DND-41 (cell line): Measurements from ENCODE around the gene MACC1.

Source experiments
- ATAC-seq: fragments of 200-7000 bp; cut with Tn5 transposase; 3 replicates; pipeline ENCODE4 v1.9.1; 2021; ENCODE audit warnings: low read depth; ENCODE audit not compliant: insufficient read depth
- DNase-seq: peaks from one replicate; pipeline ENCODE4 v3.0.0-alpha.2; 2020
- H2AFZ ChIP-seq: 2 replicates; pipeline ENCODE4 v1.6.0; 2012; ENCODE audit warnings: low read depth, low read length
- H3K27ac ChIP-seq: 2 replicates; pipeline ENCODE4 v1.5.1; 2012; ENCODE audit warnings: low read length, inconsistent platforms
- H3K27me3 ChIP-seq: fragments of 200-600 bp; sonication (generic); 2 replicates; pipeline ENCODE4 v1.6.0; 2012; ENCODE audit warnings: low read length, mild to moderate bottlenecking, inconsistent platforms; ENCODE audit not compliant: insufficient read depth, poor library complexity
- H3K36me3 ChIP-seq: 2 replicates; pipeline ENCODE4 v1.5.1; 2012; ENCODE audit warnings: low read length, inconsistent platforms; ENCODE audit not compliant: insufficient read depth
- H3K4me1 ChIP-seq: 2 replicates; pipeline ENCODE4 v1.5.1; 2012; ENCODE audit warnings: mild to moderate bottlenecking, low read length; ENCODE audit not compliant: insufficient read depth
- H3K4me2 ChIP-seq: 2 replicates; pipeline ENCODE4 v1.6.0; 2012; ENCODE audit warnings: mild to moderate bottlenecking, moderate library complexity, low read length, inconsistent platforms; ENCODE audit not compliant: insufficient read depth
- H3K4me3 ChIP-seq, 2 experiments: fragments of 200-600 bp in 1 of 2; shearing (Covaris generic) in 1 of 2; 2 replicates each; pipeline ENCODE4 v1.5.1; 2012 to 2016; ENCODE audit warnings: inconsistent platforms in 2 of 2, low read length in 2 of 2, mild to moderate bottlenecking in 2 of 2, low read depth in 1 of 2, moderate library complexity in 1 of 2
- H3K79me2 ChIP-seq: 2 replicates; pipeline ENCODE4 v1.6.0; 2012; ENCODE audit warnings: low read length, inconsistent platforms; ENCODE audit not compliant: insufficient read depth
- H3K9ac ChIP-seq: 2 replicates; pipeline ENCODE4 v1.6.0; 2012; ENCODE audit warnings: low read depth, mild to moderate bottlenecking, inconsistent platforms, low read length, moderate library complexity
- H3K9me3 ChIP-seq: 2 replicates; pipeline ENCODE4 v1.5.1; 2012; ENCODE audit warnings: low read length, moderate library complexity, mild to moderate bottlenecking, inconsistent platforms; ENCODE audit not compliant: insufficient read depth, severe bottlenecking
- H4K20me1 ChIP-seq: 2 replicates; pipeline ENCODE4 v1.6.0; 2012; ENCODE audit warnings: low read length; ENCODE audit not compliant: insufficient read depth
- EZH2 ChIP-seq: IDR thresholded peaks from 3 replicates; pipeline ENCODE4 v1.6.1; 2012; ENCODE audit warnings: borderline replicate concordance, low read depth, mild to moderate bottlenecking, moderate library complexity, low read length, inconsistent platforms; ENCODE audit not compliant: severe bottlenecking
- TF ChIP-seq, protein P1 (sequence below): IDR thresholded peaks from 2 replicates; pipeline ENCODE4 v1.5.1; 2012; ENCODE audit warnings: borderline replicate concordance, low read length, moderate library complexity, mild to moderate bottlenecking; ENCODE audit not compliant: poor library complexity, severe bottlenecking; ENCODE audit errors: extremely low read depth

The MACC1 gene

DNA sequence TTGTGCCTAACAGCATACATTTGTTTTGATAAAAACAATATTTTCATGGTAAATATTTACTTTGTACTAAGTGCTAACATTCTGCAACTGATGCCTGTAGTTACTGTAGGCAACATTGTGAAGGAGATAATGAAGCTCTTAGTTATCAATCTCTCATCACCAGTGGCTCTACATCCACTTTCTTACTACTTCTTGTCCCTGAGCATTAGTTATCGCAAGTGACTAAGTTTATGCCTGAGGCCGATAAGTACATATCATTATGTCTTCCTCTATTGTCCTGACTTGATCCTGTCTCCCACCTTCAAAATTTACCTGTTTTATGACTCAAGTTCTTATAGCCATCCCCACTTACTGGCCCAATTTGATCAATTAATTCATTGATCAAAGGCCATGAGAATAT is 63.6 kb downstream of the MACC1 start:
- TF ChIP-seq, protein P1, sequence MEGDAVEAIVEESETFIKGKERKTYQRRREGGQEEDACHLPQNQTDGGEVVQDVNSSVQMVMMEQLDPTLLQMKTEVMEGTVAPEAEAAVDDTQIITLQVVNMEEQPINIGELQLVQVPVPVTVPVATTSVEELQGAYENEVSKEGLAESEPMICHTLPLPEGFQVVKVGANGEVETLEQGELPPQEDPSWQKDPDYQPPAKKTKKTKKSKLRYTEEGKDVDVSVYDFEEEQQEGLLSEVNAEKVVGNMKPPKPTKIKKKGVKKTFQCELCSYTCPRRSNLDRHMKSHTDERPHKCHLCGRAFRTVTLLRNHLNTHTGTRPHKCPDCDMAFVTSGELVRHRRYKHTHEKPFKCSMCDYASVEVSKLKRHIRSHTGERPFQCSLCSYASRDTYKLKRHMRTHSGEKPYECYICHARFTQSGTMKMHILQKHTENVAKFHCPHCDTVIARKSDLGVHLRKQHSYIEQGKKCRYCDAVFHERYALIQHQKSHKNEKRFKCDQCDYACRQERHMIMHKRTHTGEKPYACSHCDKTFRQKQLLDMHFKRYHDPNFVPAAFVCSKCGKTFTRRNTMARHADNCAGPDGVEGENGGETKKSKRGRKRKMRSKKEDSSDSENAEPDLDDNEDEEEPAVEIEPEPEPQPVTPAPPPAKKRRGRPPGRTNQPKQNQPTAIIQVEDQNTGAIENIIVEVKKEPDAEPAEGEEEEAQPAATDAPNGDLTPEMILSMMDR: no peak
- no peak for TF ChIP-seq EZH2
- H2AFZ ChIP-seq: no peak overlapping the region
- ATAC-seq: no peak

DNA sequence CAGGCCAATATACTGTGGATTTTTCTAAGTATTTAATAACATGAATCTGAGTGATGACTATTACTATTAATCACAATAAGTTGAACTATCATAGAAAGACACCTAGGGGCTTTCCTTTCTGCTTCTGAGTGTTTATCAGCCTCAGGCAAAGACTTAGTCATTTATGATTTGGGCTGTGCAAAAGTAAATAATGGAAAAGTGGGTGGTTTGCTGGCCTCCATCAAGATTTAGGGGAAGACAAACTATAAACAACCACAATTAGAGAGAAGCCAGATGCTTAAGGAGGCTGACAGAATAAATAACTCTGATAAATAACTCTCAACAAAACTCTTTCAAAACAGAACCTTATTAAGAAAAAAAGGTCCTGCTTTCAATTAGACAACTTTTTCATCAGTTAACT is 64.7 kb downstream of the MACC1 start:
- no peaks in the 10 kb centered on the region for H3K79me2 ChIP-seq
- H3K27me3 ChIP-seq: no peaks in the 10 kb centered on the region
- no peaks in the 10 kb centered on the region for H3K4me1 ChIP-seq
- TF ChIP-seq, protein P1: no peak
- no peak for TF ChIP-seq EZH2
- no peak overlapping the region for H3K4me2 ChIP-seq
- DNase-seq (no peak), ATAC-seq (no peak)
- H3K4me3 ChIP-seq: no peak overlapping the region
- H2AFZ ChIP-seq: no peak overlapping the region
- no peaks in the 10 kb centered on the region for H3K36me3 ChIP-seq
- no peaks in the 10 kb centered on the region for H3K9me3 ChIP-seq
- no peaks in the 10 kb centered on the region for H4K20me1 ChIP-seq
- no peak overlapping the region for H3K27ac ChIP-seq
- no peak overlapping the region for H3K9ac ChIP-seq

More for the DNA sequence above, 63.6 kb downstream of the MACC1 start:
- Histone ChIP-seq H3K4me3 (no peak overlapping the region), H3K4me2 (no peak overlapping the region), H3K79me2 (no peaks in the 10 kb centered on the region), H3K27ac (no peak overlapping the region), H3K9ac (no peak overlapping the region), H3K4me1 (no peaks in the 10 kb centered on the region), H4K20me1 (no peaks in the 10 kb centered on the region), H3K36me3 (no peaks in the 10 kb centered on the region), H3K9me3 (no peaks in the 10 kb centered on the region), H3K27me3 (no peaks in the 10 kb centered on the region)
- no peak for DNase-seq

GRCh38 chr7:20151708-20152456 is 65.3 kb downstream of the MACC1 start:
- H3K4me1 ChIP-seq: no peaks in the 10 kb centered on the region
- no peaks in the 10 kb centered on the region for H3K36me3 ChIP-seq
- no peak overlapping the region for H2AFZ ChIP-seq
- H3K27ac ChIP-seq: no peak overlapping the region
- no peaks in the 10 kb centered on the region for H3K27me3 ChIP-seq
- H3K79me2 ChIP-seq: no peaks in the 10 kb centered on the region
- TF ChIP-seq, protein P1: no peak
- no peak for TF ChIP-seq EZH2
- no peak overlapping the region for H3K4me2 ChIP-seq
- no peak overlapping the region for H3K4me3 ChIP-seq
- no peaks in the 10 kb centered on the region for H3K9me3 ChIP-seq
- no peak for DNase-seq
- H3K9ac ChIP-seq: no peak overlapping the region
- no peak for ATAC-seq
- no peaks in the 10 kb centered on the region for H4K20me1 ChIP-seq

- H3K4me1 ChIP-seq: no peaks in the 10 kb centered on the region
- H3K27ac ChIP-seq: no peak overlapping the region
- no peaks in the 10 kb centered on the region for H3K79me2 ChIP-seq
- no peaks in the 10 kb centered on the region for H4K20me1 ChIP-seq
- H3K9ac ChIP-seq: no peak overlapping the region
- H3K27me3 ChIP-seq: no peaks in the 10 kb centered on the region
- H2AFZ ChIP-seq: no peak overlapping the region
- H3K9me3 ChIP-seq: no peaks in the 10 kb centered on the region
- no peak overlapping the region for H3K4me2 ChIP-seq
- no peak overlapping the region for H3K4me3 ChIP-seq
- TF ChIP-seq, protein P1: no peak
- TF ChIP-seq EZH2: no peak
- no peak for DNase-seq
- no peak for ATAC-seq
- H3K36me3 ChIP-seq: no peaks in the 10 kb centered on the region
Observed at GRCh38 chr7:20146451-20146850, 70.7 kb downstream of the MACC1 start.
